ENCODE results near the gene AFG3L2. TPM values are rescaled to one million over a fixed set of nuclear protein-coding genes. Genes with fewer than 3 reads are reported as not detected.
"Not testable (repeated sequence)": the region's sequence is repeated elsewhere in the genome, so short reads cannot be mapped to it uniquely, and the experiment has no call there.

AFG3L2 gene
- total RNA-seq, 2 donors from 2014 or later = 47.1 to 49.5 TPM

DNA sequence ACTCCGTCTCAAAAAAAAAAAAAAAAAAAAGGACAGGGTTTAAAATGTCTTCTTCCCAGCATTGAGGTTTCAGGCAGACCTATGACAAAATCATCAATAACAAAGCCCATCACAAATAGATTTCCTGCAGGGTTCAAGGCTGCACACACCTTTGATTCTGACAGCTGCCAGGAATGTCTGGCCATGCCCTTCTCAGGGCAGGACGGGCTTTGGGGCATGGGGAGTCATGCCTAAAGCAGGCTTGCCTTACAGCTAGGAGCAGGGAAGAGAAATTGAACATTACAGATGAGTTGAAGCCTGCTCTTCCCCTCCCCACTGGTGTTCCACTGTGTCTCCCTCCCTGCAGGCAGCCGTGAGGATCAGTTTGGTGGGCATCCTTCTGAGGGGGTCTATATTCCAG, 34.4 kb upstream of the AFG3L2 start:
- Histone ChIP-seq H3K36me3 (ENCODE audit: control insufficient read depth, insufficient read depth, low read length) (no peaks in the 10 kb centered on the region), H3K27me3 (ENCODE audit: control insufficient read depth, insufficient read depth, low read length, poor library complexity, severe bottlenecking) (peaks cover 9% of the 10 kb centered on the region), H3K4me3 (ENCODE audit: low read length) (no peak overlapping the region), H3K9ac (ENCODE audit: extremely low read depth, low read length, poor library complexity, severe bottlenecking) (no peak overlapping the region), H3K27ac (ENCODE audit: low read depth, low read length) (no peak overlapping the region), H3K4me1 (ENCODE audit: control insufficient read depth, insufficient read depth, low read length) (no peaks in the 10 kb centered on the region), H3K9me3 (ENCODE audit: control insufficient read depth, low read length) (no peaks in the 10 kb centered on the region)
- peaks cover 15% of the 10 kb centered on the region for H3K27me3 Mint-ChIP-seq (ENCODE audit: insufficient read depth)
- no peak for DNase-seq
- peaks cover 2% of the 10 kb centered on the region for H3K36me3 Mint-ChIP-seq (ENCODE audit: low read depth)
- H3K27ac Mint-ChIP-seq = no peak overlapping the region
- TF ChIP-seq, protein P1, sequence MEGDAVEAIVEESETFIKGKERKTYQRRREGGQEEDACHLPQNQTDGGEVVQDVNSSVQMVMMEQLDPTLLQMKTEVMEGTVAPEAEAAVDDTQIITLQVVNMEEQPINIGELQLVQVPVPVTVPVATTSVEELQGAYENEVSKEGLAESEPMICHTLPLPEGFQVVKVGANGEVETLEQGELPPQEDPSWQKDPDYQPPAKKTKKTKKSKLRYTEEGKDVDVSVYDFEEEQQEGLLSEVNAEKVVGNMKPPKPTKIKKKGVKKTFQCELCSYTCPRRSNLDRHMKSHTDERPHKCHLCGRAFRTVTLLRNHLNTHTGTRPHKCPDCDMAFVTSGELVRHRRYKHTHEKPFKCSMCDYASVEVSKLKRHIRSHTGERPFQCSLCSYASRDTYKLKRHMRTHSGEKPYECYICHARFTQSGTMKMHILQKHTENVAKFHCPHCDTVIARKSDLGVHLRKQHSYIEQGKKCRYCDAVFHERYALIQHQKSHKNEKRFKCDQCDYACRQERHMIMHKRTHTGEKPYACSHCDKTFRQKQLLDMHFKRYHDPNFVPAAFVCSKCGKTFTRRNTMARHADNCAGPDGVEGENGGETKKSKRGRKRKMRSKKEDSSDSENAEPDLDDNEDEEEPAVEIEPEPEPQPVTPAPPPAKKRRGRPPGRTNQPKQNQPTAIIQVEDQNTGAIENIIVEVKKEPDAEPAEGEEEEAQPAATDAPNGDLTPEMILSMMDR (conservative IDR thresholded peaks at IDR 0.05) = no peak
- peaks cover 11% of the 10 kb centered on the region for H3K4me1 Mint-ChIP-seq
- 83 to 90% methylated on average over 1 to 3 of the region's 3 CpGs for WGBS, 2 experiments (ENCODE audit: insufficient coverage in 1 of 2, insufficient read length in 1 of 2)
- H3K4me3 Mint-ChIP-seq = no peak overlapping the region
- H3K9me3 Mint-ChIP-seq = no peaks in the 10 kb centered on the region

DNA sequence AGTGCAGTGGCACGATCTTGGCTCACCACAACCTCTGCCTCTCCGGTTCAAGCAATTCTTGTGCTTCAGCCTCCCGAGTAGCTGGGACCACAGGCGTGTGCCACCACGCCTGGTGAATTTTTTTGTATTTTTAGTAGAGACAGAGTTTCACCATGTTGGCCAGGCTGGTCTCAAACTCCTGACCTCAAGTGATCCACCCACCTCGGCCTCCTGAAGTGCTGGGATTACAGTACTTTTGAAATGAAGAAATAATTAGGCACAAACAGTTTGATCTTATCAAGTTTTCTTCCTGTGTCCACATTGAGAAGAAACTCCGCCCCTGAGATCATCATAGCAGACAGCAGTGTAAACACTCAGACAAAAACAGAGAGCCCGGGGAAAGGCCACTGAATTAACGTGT, 33.7 kb upstream of the AFG3L2 start:
- peaks cover 17% of the 10 kb centered on the region for H3K27me3 ChIP-seq (ENCODE audit: control insufficient read depth, insufficient read depth, low read length, poor library complexity, severe bottlenecking)
- H3K4me3 ChIP-seq (ENCODE audit: low read length); H3K9me3 Mint-ChIP-seq; H3K36me3 Mint-ChIP-seq (ENCODE audit: low read depth); H3K4me3 Mint-ChIP-seq; H3K36me3 ChIP-seq (ENCODE audit: control insufficient read depth, insufficient read depth, low read length); H3K9ac ChIP-seq (ENCODE audit: extremely low read depth, low read length, poor library complexity, severe bottlenecking); H3K27ac ChIP-seq (ENCODE audit: low read depth, low read length); H3K4me1 ChIP-seq (ENCODE audit: control insufficient read depth, insufficient read depth, low read length); H3K9me3 ChIP-seq (ENCODE audit: control insufficient read depth, low read length); H3K27ac Mint-ChIP-seq; DNase-seq: not testable (repeated sequence)
- Mint-ChIP-seq H3K4me1 (peaks cover 11% of the 10 kb centered on the region), H3K27me3 (ENCODE audit: insufficient read depth) (peaks cover 22% of the 10 kb centered on the region)
- WGBS, 2 experiments (ENCODE audit: insufficient coverage in 1 of 2, insufficient read length in 1 of 2) = 95 to 98% methylated on average over 5 to 9 of the region's 9 CpGs

DNA sequence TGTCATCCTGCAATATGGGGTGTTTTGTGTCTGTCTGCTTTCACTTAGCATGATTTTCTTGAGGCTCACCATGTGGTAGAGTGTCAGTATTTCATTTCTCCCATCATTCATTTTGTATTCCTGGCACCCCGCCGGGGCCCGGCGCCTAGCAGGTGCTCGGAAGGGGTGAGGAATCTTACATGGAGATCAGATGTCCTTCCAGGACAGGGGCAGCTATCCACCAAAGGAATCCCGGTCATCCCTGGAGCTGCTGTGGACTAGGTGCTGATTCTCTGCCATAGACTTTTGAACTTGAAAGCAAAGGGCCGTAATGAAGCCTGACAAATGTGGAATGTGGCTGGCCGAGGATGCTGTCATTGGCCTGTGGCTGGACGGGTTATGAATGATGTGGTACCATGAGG, 33.1 kb upstream of the AFG3L2 start:
- H3K36me3 Mint-ChIP-seq (ENCODE audit: low read depth) = peaks cover 2% of the 10 kb centered on the region
- no peak overlapping the region for H3K9ac ChIP-seq (ENCODE audit: extremely low read depth, low read length, poor library complexity, severe bottlenecking)
- no peak overlapping the region for H3K4me3 Mint-ChIP-seq
- no peaks in the 10 kb centered on the region for H3K9me3 Mint-ChIP-seq
- no peak for DNase-seq
- TF ChIP-seq, protein P1 (conservative IDR thresholded peaks at IDR 0.05) = no peak
- H3K36me3 ChIP-seq (ENCODE audit: control insufficient read depth, insufficient read depth, low read length) = no peaks in the 10 kb centered on the region
- H3K4me1 ChIP-seq (ENCODE audit: control insufficient read depth, insufficient read depth, low read length) = no peaks in the 10 kb centered on the region
- WGBS, 2 experiments (ENCODE audit: insufficient coverage in 1 of 2, insufficient read length in 1 of 2) = 89 to 90% methylated on average over 7 to 9 of the region's 9 CpGs
- H3K27me3 ChIP-seq (ENCODE audit: control insufficient read depth, insufficient read depth, low read length, poor library complexity, severe bottlenecking) = peaks cover 23% of the 10 kb centered on the region
- H3K9me3 ChIP-seq (ENCODE audit: control insufficient read depth, low read length) = no peaks in the 10 kb centered on the region
- H3K4me3 ChIP-seq (ENCODE audit: low read length) = no peak overlapping the region
- H3K27ac Mint-ChIP-seq = no peak overlapping the region
- H3K27me3 Mint-ChIP-seq (ENCODE audit: insufficient read depth) = peaks cover 29% of the 10 kb centered on the region
- no peak overlapping the region for H3K27ac ChIP-seq (ENCODE audit: low read depth, low read length)
- peaks cover 8% of the 10 kb centered on the region for H3K4me1 Mint-ChIP-seq

DNA sequence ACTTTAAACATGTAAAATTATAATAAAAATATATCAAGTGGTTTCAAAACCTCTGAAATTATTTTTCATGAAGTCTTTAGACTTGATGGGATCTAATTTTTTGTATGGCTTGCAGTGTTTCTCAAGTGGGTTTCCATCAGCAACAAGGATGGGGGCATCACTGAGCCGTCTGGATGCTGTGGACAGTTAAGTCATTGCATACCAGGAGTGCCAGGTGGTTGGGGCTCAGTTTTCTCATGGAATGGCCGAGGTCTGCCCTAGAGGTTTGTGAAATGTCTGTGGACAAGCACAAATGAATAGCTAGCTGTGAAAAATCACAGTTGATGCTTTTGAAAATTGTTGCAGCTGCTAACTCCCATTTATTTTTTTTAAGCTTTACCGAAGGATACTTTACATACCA, 32.4 kb upstream of the AFG3L2 start:
- Mint-ChIP-seq H3K27ac (no peak overlapping the region), H3K4me3 (no peak overlapping the region), H3K36me3 (ENCODE audit: low read depth) (peaks cover 2% of the 10 kb centered on the region), H3K9me3 (no peaks in the 10 kb centered on the region), H3K27me3 (ENCODE audit: insufficient read depth) (peaks cover 35% of the 10 kb centered on the region), H3K4me1 (peaks cover 8% of the 10 kb centered on the region)
- H3K27me3 ChIP-seq (ENCODE audit: control insufficient read depth, insufficient read depth, low read length, poor library complexity, severe bottlenecking) = peaks cover 29% of the 10 kb centered on the region
- WGBS, 2 experiments (ENCODE audit: insufficient coverage in 1 of 2, insufficient read length in 1 of 2) = 67 to 94% methylated on average over 2 of the region's 3 CpGs
- no peaks in the 10 kb centered on the region for H3K36me3 ChIP-seq (ENCODE audit: control insufficient read depth, insufficient read depth, low read length)
- TF ChIP-seq, protein P1 (conservative IDR thresholded peaks at IDR 0.05) = no peak
- H3K9ac ChIP-seq (ENCODE audit: extremely low read depth, low read length, poor library complexity, severe bottlenecking) = no peak overlapping the region
- no peak for DNase-seq
- H3K4me1 ChIP-seq (ENCODE audit: control insufficient read depth, insufficient read depth, low read length) = no peaks in the 10 kb centered on the region
- no peaks in the 10 kb centered on the region for H3K9me3 ChIP-seq (ENCODE audit: control insufficient read depth, low read length)
- no peak overlapping the region for H3K27ac ChIP-seq (ENCODE audit: low read depth, low read length)
- no peak overlapping the region for H3K4me3 ChIP-seq (ENCODE audit: low read length)
